Epidermal melanocyte (primary cell): Measurements from ENCODE around the gene CCDC13.

Experiments
- DNase-seq: peaks from one replicate; pipeline ENCODE4 v3.0.0; 2011; ENCODE audit warnings: low spot score; ENCODE audit not compliant: insufficient read length

Gene CCDC13

GRCh38 chr3:42752961-42753360, 20.1 kb downstream of the CCDC13 start:
- DNase-seq = no peak

- DNase-seq = no peak
Observed at GRCh38 chr3:42752441-42752840, 20.6 kb downstream of the CCDC13 start.

GRCh38 chr3:42751609-42752008, 21.4 kb downstream of the CCDC13 start:
- no peak for DNase-seq

- no peak for DNase-seq
Observed at GRCh38 chr3:42750834-42751233, 22.2 kb downstream of the CCDC13 start.

- DNase-seq = no peak
Observed at GRCh38 chr3:42749753-42750231, 23.3 kb downstream of the CCDC13 start.

- no peak for DNase-seq
Observed at GRCh38 chr3:42749025-42749752, 23.9 kb downstream of the CCDC13 start.

GRCh38 chr3:42747581-42747980, 25.5 kb downstream of the CCDC13 start:
- DNase-seq = no peak

- no peak for DNase-seq
Observed at GRCh38 chr3:42746455-42747450, 26.3 kb downstream of the CCDC13 start.

- DNase-seq = no peak
Observed at GRCh38 chr3:42745776-42746454, 27.1 kb downstream of the CCDC13 start.

GRCh38 chr3:42745291-42745745, 27.7 kb downstream of the CCDC13 start:
- no peak for DNase-seq

- DNase-seq = no peak
Observed at GRCh38 chr3:42743204-42743995, 29.7 kb downstream of the CCDC13 start.

GRCh38 chr3:42742688-42743087, 30.4 kb downstream of the CCDC13 start:
- no peak for DNase-seq

GRCh38 chr3:42742259-42742658, 30.8 kb downstream of the CCDC13 start:
- no peak for DNase-seq

GRCh38 chr3:42741796-42742195, 31.3 kb downstream of the CCDC13 start:
- DNase-seq = no peak

GRCh38 chr3:42739401-42740158, 33.5 kb downstream of the CCDC13 start:
- DNase-seq = peak; percentile 45

- no peak for DNase-seq
Observed at GRCh38 chr3:42736531-42736930, 36.5 kb downstream of the CCDC13 start.

GRCh38 chr3:42736081-42736480, 37.0 kb downstream of the CCDC13 start:
- DNase-seq = no peak

- no peak for DNase-seq
Observed at GRCh38 chr3:42735615-42736014, 37.4 kb downstream of the CCDC13 start.

- DNase-seq = no peak
Observed at GRCh38 chr3:42735019-42735418, 38.0 kb downstream of the CCDC13 start.

- DNase-seq = no peak
Observed at GRCh38 chr3:42734263-42734860, 38.7 kb downstream of the CCDC13 start.
